MM.1S (cell line): ENCODE measurements around the gene NSF.
"Not testable (repeated sequence)": the region's sequence is repeated elsewhere in the genome, so short reads cannot be mapped to it uniquely, and the experiment has no call there.

Source experiments
- DNase-seq: peaks from one replicate; pipeline ENCODE4 v3.0.0-alpha.2; 2015
- H2AFZ ChIP-seq: fragments of 300-600 bp; sonication (generic); 2 replicates; pipeline ENCODE4 v1.6.0; 2016; ENCODE audit warnings: antibody characterized with exemption, low read length
- H3F3A ChIP-seq: fragments of 300-600 bp; sonication (generic); 2 replicates; pipeline ENCODE4 v1.6.1; 2016; ENCODE audit warnings: mild to moderate bottlenecking, antibody characterized with exemption, low read length, moderate library complexity, mixed read lengths; ENCODE audit not compliant: insufficient read depth
- H3K27ac ChIP-seq: fragments of 300-600 bp; sonication (generic); 2 replicates; pipeline ENCODE4 v1.5.1; 2016; ENCODE audit warnings: mild to moderate bottlenecking, low read length
- H3K27me3 ChIP-seq: fragments of 300-600 bp; sonication (generic); replicated peaks from 2 replicates; pipeline ENCODE4 v1.6.0; 2016; ENCODE audit warnings: low read length; ENCODE audit not compliant: insufficient read depth
- H3K36me3 ChIP-seq: fragments of 300-600 bp; sonication (generic); replicated peaks from 2 replicates; pipeline ENCODE4 v1.6.1; 2016; ENCODE audit warnings: mild to moderate bottlenecking, low read length, mixed read lengths; ENCODE audit not compliant: insufficient read depth
- H3K4me1 ChIP-seq: fragments of 300-600 bp; sonication (generic); 2 replicates; pipeline ENCODE4 v1.6.1; 2016; ENCODE audit warnings: low read length, mixed read lengths
- H3K4me2 ChIP-seq: fragments of 300-600 bp; sonication (generic); 2 replicates; pipeline ENCODE4 v1.6.0; 2016; ENCODE audit warnings: low read depth, low read length
- H3K4me3 ChIP-seq: fragments of 300-600 bp; sonication (generic); 2 replicates; pipeline ENCODE4 v1.5.1; 2016; ENCODE audit warnings: low read length, mixed read lengths
- H3K79me2 ChIP-seq: fragments of 300-600 bp; sonication (generic); 2 replicates; pipeline ENCODE4 v1.6.1; 2016; ENCODE audit warnings: mixed run types, low read length, mixed read lengths
- H3K9ac ChIP-seq: fragments of 300-600 bp; sonication (generic); 2 replicates; pipeline ENCODE4 v1.6.1; 2016; ENCODE audit warnings: low read length, mixed read lengths
- H3K9me2 ChIP-seq: fragments of 300-600 bp; sonication (generic); replicated peaks from 2 replicates; pipeline ENCODE4 v1.6.1; 2016; ENCODE audit warnings: mild to moderate bottlenecking, low read length, mixed read lengths; ENCODE audit not compliant: insufficient read depth
- H3K9me3 ChIP-seq: fragments of 300-600 bp; sonication (generic); replicated peaks from 2 replicates; pipeline ENCODE4 v1.6.1; 2016; ENCODE audit warnings: mild to moderate bottlenecking, low read length, mixed read lengths; ENCODE audit not compliant: insufficient read depth
- H4K20me1 ChIP-seq: fragments of 300-600 bp; sonication (generic); 2 replicates; pipeline ENCODE4 v1.6.1; 2016; ENCODE audit warnings: mild to moderate bottlenecking, low read length, moderate library complexity, mixed read lengths; ENCODE audit not compliant: insufficient read depth

NSF gene

DNA sequence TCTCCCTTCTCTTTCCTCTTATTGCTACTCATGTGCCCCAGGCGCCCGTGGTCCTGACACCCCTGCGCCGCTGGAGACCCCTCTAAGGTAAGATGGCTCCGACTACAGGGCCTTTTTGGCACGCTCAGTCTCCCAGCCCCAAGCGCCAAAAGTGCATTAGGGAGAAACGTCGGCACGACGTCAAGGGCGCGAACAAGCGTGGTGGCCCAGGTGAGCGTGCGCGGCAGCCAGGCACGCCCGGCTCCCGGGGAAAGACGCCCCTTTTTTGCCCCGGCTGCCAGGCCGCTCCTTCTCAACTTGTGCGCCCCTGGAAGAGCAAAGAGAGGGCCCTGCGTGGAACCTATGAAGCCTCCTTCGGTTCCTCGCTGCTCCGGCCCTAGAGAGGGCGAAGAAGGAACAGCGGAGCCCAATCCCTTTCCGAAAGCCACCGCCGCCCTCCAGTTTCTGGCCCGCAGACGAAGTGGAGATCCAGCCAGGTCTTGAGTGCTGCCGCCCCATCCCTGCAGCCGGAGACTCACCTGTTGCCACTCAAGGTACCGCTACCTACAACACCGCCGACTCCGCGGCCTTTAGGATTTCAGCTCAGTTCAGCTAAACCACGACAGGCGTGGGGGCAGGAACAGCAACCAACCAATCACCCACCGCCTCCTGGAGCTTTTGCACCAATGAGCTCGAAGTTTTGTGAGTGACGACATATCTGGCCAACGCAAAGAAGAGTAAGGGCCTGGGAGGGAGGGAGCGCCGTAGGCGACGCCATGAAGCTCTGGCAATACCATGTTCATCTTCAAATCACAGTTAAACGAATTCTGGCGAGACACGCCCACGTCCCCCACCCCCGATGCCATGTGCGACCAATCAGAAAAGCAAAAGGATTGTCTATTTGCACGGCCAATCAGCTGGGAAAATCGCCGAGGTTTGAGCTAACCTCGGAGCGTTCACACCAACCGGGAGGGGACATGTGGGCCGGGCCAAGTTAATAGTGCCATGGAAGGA is 11.1 kb upstream of the NSF start, which contains the start of gene ARL17A:
ARL17A (minus strand) TSS at position 609 of the 993 bp plus-strand sequence. CDS start 3,369 bp downstream, outside the sequence.
- not testable (repeated sequence) for H3K4me1 ChIP-seq, H3K4me3 ChIP-seq, H3F3A ChIP-seq, H3K79me2 ChIP-seq, H3K36me3 ChIP-seq, DNase-seq, H3K27ac ChIP-seq, H3K27me3 ChIP-seq, H3K9ac ChIP-seq, H4K20me1 ChIP-seq, H3K4me2 ChIP-seq, H2AFZ ChIP-seq, H3K9me2 ChIP-seq, H3K9me3 ChIP-seq

DNA sequence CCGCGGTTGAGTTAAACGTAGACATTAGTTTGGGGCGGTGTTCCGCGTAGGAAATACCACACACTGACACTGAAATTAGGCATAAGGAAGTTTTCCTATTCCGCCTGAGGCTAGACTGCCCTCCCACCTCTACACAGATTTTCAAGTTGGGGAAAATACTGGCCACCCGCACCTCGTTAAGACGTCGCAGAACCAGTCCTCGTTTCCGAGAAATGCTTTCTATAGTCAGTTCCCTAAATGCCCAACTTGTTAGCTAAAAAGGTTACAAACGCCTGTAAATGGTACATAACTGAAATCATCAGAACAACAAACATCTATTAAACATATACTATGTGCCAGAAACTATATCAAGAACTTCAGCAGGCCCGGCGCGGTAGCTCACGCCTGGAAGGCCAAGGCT is 10.4 kb upstream of the NSF start:
- not testable (repeated sequence) for H3F3A ChIP-seq, H3K9me3 ChIP-seq, H3K79me2 ChIP-seq, H3K4me2 ChIP-seq, H3K9me2 ChIP-seq, H3K4me1 ChIP-seq, H2AFZ ChIP-seq, H3K27ac ChIP-seq, H3K27me3 ChIP-seq, H3K36me3 ChIP-seq, H4K20me1 ChIP-seq, H3K4me3 ChIP-seq, H3K9ac ChIP-seq, DNase-seq

DNA sequence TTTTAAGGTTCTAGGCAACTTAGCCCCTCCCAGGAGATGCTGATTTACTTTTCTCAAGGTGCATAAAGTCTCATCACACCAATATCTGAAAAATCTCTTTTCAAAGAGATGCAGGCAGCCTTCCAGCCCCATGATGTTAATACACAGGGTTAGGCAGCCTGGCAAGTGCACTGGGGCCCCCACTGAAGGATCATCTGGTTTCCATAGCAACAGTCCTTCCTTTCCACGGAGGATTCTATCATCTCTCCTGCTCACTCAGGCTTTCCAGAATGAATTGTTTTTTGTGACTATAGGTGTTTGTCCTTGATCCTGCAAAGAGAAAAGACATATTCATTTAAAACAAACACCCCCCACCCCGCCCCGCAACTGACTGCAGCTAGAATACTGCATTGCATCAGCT is 5.0 kb upstream of the NSF start:
- H3K4me3 ChIP-seq, H3K27me3 ChIP-seq, H3K9me2 ChIP-seq, DNase-seq, H3K4me1 ChIP-seq, H4K20me1 ChIP-seq, H3K9me3 ChIP-seq, H3K79me2 ChIP-seq, H3K36me3 ChIP-seq, H2AFZ ChIP-seq, H3K4me2 ChIP-seq, H3K27ac ChIP-seq, H3K9ac ChIP-seq, H3F3A ChIP-seq: not testable (repeated sequence)

DNA sequence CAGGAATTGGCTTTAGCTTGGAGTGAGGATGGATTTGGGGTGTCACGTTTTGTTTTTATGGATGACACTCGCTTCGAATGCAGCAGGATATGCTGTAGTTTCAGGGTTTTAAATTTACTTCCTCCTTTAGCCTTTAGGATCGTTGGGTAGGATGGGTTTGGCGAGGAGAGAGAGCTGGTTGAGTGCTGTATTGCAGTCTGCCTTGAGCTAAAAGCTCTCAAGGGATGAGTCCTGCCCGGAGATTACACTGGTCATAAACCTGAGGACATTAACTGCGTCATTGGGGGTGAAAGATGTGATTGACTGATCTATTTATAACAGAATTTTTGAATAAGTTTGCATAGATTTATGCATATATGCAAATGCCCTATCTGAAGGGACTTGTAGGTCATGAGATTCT is 863 bp downstream of the NSF start:
- H3F3A ChIP-seq, H4K20me1 ChIP-seq, H3K9ac ChIP-seq, H3K27ac ChIP-seq, H3K27me3 ChIP-seq, H3K4me3 ChIP-seq, H3K4me2 ChIP-seq, H2AFZ ChIP-seq, H3K79me2 ChIP-seq, H3K36me3 ChIP-seq, DNase-seq, H3K9me3 ChIP-seq, H3K4me1 ChIP-seq, H3K9me2 ChIP-seq: not testable (repeated sequence)

DNA sequence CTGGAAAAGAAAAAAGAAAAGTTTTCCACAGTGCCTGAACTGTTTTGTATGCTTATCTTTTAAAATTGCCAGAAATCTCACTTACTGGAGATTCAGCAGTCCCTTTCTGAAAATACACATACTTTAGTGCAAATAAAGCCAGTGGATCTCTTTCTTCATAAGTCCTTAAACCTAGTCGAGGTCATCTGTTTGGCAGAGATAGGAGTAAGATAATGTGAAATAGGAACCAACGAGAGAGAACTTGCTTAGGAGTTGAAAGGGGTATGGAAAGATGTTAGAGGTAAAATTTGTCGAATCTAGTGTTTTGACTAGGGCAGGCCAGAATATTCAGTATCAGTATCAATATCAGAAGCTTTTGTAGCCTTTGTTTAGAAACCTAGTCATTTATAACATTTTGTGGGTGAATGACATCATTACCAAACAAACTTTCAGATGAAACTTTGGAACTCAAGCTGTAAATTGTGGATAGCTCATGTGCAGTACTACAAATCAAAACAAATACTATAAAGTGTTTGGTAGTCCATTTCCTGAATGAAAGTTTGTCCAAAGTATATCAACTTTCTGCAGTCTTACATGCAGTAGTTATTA is 8.0 kb downstream of the NSF start:
- not testable (repeated sequence) for H3K4me3 ChIP-seq, H3F3A ChIP-seq, H3K36me3 ChIP-seq, H2AFZ ChIP-seq, H4K20me1 ChIP-seq, H3K79me2 ChIP-seq, H3K9me3 ChIP-seq, H3K4me1 ChIP-seq, H3K9ac ChIP-seq, H3K27me3 ChIP-seq, DNase-seq, H3K9me2 ChIP-seq, H3K4me2 ChIP-seq, H3K27ac ChIP-seq

DNA sequence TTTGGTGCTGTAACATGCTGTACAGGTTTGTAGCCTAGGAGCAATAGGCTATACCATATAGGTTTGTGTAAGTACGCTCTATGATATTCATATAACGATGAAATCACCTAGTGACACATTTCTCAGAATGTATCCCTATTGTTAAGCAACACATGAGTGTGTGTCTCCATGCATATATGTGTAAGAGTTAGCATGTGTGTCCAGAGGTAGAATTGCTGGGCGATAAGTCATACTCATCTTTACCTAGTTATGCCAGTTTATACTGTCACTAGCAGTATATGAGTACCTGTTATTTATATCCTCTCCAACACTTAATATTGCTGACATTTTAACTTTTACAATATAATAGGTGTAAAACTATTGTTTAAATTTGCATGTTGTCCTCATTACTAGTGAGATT is 10.3 kb downstream of the NSF start:
- not testable (repeated sequence) for H3K36me3 ChIP-seq, H4K20me1 ChIP-seq, DNase-seq, H3K79me2 ChIP-seq, H3K27me3 ChIP-seq, H3K4me2 ChIP-seq, H3K9me2 ChIP-seq, H3K4me3 ChIP-seq, H3K4me1 ChIP-seq, H3K9me3 ChIP-seq, H2AFZ ChIP-seq, H3F3A ChIP-seq, H3K27ac ChIP-seq, H3K9ac ChIP-seq

DNA sequence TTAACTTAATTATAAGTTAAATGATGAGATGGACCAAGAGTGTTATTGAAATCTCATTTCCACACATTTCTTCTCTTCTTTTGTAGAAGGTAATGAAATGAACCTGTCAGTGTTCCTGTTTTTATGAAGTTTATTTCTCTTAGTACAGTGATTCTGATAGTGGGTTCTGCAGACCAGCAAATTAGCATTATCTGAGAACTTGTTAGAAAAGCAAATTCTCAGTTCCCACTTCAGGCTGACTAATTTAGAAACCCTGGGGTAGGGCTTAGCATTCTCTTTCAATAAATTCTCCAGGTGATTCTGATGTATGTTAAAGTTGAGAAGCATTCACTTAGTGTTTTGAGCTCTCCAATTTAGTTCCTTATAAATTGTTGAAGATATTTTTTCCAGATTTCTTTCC is 12.7 kb downstream of the NSF start:
- H3K9me3 ChIP-seq, H3K9ac ChIP-seq, H3K36me3 ChIP-seq, H3K27ac ChIP-seq, H3K27me3 ChIP-seq, DNase-seq, H3K4me1 ChIP-seq, H3K4me2 ChIP-seq, H3K9me2 ChIP-seq, H3F3A ChIP-seq, H2AFZ ChIP-seq, H3K4me3 ChIP-seq, H4K20me1 ChIP-seq, H3K79me2 ChIP-seq: not testable (repeated sequence)

DNA sequence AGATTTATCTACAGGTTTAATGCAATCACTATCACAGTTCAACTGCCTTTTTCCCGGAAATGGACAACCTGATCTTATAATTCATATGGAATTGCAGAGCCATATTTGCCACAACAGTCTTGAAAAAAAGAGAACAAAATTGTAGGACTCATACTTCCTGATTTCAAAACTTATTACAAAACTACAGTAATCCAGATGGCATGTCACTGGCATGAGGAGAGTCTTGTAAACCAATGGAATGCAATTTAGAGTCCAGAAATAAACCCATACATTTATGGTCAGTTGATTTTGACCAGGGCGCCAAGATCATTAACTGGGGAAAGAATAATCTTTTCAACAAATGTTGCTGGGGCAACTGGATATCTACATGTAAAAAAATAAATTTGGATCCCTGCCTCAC is 20.8 kb downstream of the NSF start:
- not testable (repeated sequence) for H4K20me1 ChIP-seq, H3F3A ChIP-seq, H3K9ac ChIP-seq, H3K27me3 ChIP-seq, H3K4me3 ChIP-seq, H3K27ac ChIP-seq, H3K4me2 ChIP-seq, H3K9me3 ChIP-seq, H3K9me2 ChIP-seq, H3K36me3 ChIP-seq, H3K4me1 ChIP-seq, DNase-seq, H3K79me2 ChIP-seq, H2AFZ ChIP-seq
